ENCODE data around the gene ATN1. TPM values are rescaled to one million over a fixed set of nuclear protein-coding genes. Genes with fewer than 3 reads are reported as not detected.

ATN1 gene
- total and polyA plus RNA-seq, 9 of the 15 experiments (the other 6 are each of a cell fraction or from before 2014, with no cell fraction given) = 0.15 to 49.8 (median 2.7) TPM

- BruUV-seq (replicated peaks) = no TSS peak
- peaks cover 0 to 4% of the 10 kb centered on the region in 2 experiments; a peak in 1 of 5 replicates for H3K4me1 ChIP-seq (replicated peaks in 1 of 2; ENCODE audit: control insufficient read depth in 2 of 2, insufficient read depth in 2 of 2, low read length in 2 of 2)
- H3K9me1 ChIP-seq (ENCODE audit: control insufficient read depth, insufficient read depth, low read length) = no peaks in the 10 kb centered on the region
- ChIA-PET POLR2A (interaction anchor here (1.4 kb wide), 1 partner anchor 19 kb away, joined by 4 read pairs; no protein-coding TSS in a partner anchor), CTCF (ENCODE audit: low intra/inter-chr PET ratio) (no interaction called here)
- no peak overlapping the region for H3K9ac ChIP-seq (ENCODE audit: insufficient read depth in 1 of 2, low read depth in 2 of 2, low read length in 2 of 2)
- DNase-seq (ENCODE audit: extremely low read depth in 1 of 4, low spot score in 3 of 4) = no peak
- H3K79me2 ChIP-seq (ENCODE audit: control insufficient read depth, insufficient read depth, low read length) = peaks cover 5% of the 10 kb centered on the region
- no peaks in the 10 kb centered on the region for H3K9me3 ChIP-seq (replicated peaks; ENCODE audit: control insufficient read depth, insufficient read depth, low read depth, low read length)
- no peak overlapping the region; the same call in 2 of the 3 replicates for H3K27ac ChIP-seq (ENCODE audit: extremely low read depth, low read depth, low read length)
- H3K27me3 ChIP-seq (ENCODE audit: control insufficient read depth in 2 of 2, insufficient read depth in 2 of 2, low read length in 2 of 2) = no peaks in the 10 kb centered on the region
- intact Hi-C loops (cut with micrococcal nuclease) = no loop called here
- H2AFZ ChIP-seq (ENCODE audit: low read depth, low read length) = no peak overlapping the region
- no peak overlapping the region for H3K4me2 ChIP-seq (ENCODE audit: insufficient read depth, low read length)
- in situ Hi-C loops (cut with MboI) = no loop called here
- no peaks in the 10 kb centered on the region for H4K20me1 ChIP-seq (replicated peaks; ENCODE audit: control insufficient read depth, insufficient read depth, low read length)
- no peak for TF ChIP-seq HNRNPLL (IDR thresholded peaks at IDR 0.05; ENCODE audit: low read depth, low read length, poor library complexity, severe bottlenecking)
- TF ChIP-seq ARNT (IDR thresholded peaks at IDR 0.05) = no peak
- no peak for TF ChIP-seq RBM14 (IDR thresholded peaks at IDR 0.05; ENCODE audit: borderline replicate concordance, insufficient read depth, low read depth, low read length)
- TF ChIP-seq, protein P1, sequence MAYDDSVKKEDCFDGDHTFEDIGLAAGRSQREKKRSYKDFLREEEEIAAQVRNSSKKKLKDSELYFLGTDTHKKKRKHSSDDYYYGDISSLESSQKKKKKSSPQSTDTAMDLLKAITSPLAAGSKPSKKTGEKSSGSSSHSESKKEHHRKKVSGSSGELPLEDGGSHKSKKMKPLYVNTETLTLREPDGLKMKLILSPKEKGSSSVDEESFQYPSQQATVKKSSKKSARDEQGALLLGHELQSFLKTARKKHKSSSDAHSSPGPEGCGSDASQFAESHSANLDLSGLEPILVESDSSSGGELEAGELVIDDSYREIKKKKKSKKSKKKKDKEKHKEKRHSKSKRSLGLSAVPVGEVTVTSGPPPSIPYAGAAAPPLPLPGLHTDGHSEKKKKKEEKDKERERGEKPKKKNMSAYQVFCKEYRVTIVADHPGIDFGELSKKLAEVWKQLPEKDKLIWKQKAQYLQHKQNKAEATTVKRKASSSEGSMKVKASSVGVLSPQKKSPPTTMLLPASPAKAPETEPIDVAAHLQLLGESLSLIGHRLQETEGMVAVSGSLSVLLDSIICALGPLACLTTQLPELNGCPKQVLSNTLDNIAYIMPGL (CRISPR knock-in tag; IDR thresholded peaks at IDR 0.05) = no peak
- TF ChIP-seq, protein P2, sequence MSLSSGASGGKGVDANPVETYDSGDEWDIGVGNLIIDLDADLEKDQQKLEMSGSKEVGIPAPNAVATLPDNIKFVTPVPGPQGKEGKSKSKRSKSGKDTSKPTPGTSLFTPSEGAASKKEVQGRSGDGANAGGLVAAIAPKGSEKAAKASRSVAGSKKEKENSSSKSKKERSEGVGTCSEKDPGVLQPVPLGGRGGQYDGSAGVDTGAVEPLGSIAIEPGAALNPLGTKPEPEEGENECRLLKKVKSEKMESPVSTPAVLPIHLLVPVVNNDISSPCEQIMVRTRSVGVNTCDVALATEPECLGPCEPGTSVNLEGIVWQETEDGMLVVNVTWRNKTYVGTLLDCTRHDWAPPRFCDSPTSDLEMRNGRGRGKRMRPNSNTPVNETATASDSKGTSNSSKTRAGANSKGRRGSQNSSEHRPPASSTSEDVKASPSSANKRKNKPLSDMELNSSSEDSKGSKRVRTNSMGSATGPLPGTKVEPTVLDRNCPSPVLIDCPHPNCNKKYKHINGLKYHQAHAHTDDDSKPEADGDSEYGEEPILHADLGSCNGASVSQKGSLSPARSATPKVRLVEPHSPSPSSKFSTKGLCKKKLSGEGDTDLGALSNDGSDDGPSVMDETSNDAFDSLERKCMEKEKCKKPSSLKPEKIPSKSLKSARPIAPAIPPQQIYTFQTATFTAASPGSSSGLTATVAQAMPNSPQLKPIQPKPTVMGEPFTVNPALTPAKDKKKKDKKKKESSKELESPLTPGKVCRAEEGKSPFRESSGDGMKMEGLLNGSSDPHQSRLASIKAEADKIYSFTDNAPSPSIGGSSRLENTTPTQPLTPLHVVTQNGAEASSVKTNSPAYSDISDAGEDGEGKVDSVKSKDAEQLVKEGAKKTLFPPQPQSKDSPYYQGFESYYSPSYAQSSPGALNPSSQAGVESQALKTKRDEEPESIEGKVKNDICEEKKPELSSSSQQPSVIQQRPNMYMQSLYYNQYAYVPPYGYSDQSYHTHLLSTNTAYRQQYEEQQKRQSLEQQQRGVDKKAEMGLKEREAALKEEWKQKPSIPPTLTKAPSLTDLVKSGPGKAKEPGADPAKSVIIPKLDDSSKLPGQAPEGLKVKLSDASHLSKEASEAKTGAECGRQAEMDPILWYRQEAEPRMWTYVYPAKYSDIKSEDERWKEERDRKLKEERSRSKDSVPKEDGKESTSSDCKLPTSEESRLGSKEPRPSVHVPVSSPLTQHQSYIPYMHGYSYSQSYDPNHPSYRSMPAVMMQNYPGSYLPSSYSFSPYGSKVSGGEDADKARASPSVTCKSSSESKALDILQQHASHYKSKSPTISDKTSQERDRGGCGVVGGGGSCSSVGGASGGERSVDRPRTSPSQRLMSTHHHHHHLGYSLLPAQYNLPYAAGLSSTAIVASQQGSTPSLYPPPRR (CRISPR knock-in tag; IDR thresholded peaks at IDR 0.05; ENCODE audit: borderline replicate concordance) = no peak
- no peak for TF ChIP-seq CREM (IDR thresholded peaks at IDR 0.05; ENCODE audit: low read depth)
- TF ChIP-seq BRF2 (IDR thresholded peaks at IDR 0.05; ENCODE audit: borderline replicate concordance, insufficient read depth, insufficient read length) = no peak
- no peak for TF ChIP-seq PHF8 (IDR thresholded peaks at IDR 0.05; ENCODE audit: borderline replicate concordance, low read length)
- no peak for TF ChIP-seq ELF2 (CRISPR knock-in tag; IDR thresholded peaks at IDR 0.05)
- TF ChIP-seq, protein P3, sequence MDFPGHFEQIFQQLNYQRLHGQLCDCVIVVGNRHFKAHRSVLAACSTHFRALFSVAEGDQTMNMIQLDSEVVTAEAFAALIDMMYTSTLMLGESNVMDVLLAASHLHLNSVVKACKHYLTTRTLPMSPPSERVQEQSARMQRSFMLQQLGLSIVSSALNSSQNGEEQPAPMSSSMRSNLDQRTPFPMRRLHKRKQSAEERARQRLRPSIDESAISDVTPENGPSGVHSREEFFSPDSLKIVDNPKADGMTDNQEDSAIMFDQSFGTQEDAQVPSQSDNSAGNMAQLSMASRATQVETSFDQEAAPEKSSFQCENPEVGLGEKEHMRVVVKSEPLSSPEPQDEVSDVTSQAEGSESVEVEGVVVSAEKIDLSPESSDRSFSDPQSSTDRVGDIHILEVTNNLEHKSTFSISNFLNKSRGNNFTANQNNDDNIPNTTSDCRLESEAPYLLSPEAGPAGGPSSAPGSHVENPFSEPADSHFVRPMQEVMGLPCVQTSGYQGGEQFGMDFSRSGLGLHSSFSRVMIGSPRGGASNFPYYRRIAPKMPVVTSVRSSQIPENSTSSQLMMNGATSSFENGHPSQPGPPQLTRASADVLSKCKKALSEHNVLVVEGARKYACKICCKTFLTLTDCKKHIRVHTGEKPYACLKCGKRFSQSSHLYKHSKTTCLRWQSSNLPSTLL (IDR thresholded peaks at IDR 0.05) = no peak
- TF ChIP-seq, protein P4, sequence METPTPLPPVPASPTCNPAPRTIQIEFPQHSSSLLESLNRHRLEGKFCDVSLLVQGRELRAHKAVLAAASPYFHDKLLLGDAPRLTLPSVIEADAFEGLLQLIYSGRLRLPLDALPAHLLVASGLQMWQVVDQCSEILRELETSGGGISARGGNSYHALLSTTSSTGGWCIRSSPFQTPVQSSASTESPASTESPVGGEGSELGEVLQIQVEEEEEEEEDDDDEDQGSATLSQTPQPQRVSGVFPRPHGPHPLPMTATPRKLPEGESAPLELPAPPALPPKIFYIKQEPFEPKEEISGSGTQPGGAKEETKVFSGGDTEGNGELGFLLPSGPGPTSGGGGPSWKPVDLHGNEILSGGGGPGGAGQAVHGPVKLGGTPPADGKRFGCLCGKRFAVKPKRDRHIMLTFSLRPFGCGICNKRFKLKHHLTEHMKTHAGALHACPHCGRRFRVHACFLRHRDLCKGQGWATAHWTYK (CRISPR knock-in tag; IDR thresholded peaks at IDR 0.05) = no peak
- peaks cover 91% of the 10 kb centered on the region for H3K36me3 ChIP-seq (ENCODE audit: control insufficient read depth, insufficient read depth, low read length)
- 85% methylated on average over 6 of the region's 6 CpGs for WGBS (ENCODE audit: insufficient coverage, low coverage, missing lambda C conversion rate)
- FAIRE-seq = no peak
- no peak for ATAC-seq
- H3K4me3 ChIP-seq = no peak overlapping the region
Measured at GRCh38 chr12:6979021-6979420, 51.3 kb downstream of the ATN1 start.

Measured in K562 (cell line).